Non-pigmented ciliary epithelial cell (primary cell): ENCODE measurements around the gene MROH9.

Source experiments
- DNase-seq: peaks from one replicate; pipeline ENCODE4 v3.0.0-alpha.2; 2010; ENCODE audit warnings: low read depth

The MROH9 gene

DNA sequence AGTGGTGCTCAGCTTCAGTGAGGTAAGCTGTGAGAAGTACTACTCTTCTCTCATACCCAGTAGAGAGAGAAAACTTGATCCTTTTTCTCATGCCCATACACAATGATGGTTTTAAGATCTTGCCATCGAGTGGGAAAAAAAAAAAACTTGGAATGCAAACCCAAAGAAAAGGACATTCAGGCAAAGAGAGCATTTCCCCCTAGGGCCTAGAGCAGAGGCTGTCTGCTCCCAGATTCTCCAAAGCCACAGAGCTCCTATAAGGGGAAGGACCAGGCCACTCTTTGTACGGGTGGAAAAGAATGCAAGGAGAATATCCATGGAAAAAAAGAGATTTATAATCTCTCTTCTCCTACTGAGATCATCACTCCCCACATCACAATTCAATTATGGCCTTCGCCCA, 34.9 kb downstream of the MROH9 start:
- no peak for DNase-seq

DNA sequence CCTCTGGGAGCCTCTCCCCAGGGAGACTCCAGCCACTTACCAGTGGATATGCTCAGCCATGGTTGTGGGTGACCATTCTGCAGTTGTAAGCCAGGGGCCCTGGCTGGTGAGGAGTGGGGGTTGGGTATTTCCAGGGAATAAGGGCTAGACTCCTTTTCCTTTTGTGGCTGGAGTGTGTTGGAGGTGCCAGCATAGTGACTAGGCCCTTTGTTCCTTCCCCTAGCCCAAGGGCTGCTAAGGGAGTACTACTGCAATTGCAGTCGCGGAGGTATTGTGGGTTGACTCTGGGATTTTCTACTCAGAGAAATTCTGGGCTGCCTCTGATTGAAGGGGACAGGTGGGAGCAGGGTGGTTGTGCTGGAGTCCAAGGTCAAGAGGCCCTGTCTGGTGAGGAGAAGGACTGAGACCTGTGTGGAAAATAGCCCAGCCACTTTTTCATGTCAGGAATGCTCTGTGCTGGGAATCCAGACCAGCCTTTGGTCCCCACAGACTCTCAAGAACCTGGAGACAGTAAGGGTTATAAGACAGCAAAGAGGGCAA, 43.1 kb downstream of the MROH9 start:
- no peak for DNase-seq

DNA sequence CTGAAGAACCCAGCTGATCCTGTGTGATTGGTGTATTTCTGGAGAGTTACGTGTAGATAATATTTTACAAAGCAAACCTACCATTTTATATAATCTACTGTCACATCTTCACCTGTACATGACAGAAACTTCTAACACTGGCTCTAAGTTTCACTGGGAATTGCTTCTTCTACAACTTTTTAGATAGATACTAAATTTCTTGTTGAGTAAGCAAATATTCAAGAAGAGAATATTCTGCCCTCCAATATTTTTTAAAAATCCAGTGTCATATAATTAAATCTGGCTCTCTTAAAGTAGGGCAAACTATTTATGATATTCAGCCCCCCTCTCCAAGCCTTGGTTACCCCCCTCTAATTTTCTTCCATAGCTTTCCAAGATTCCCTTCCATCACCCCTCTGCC, 50.1 kb downstream of the MROH9 start:
- no peak for DNase-seq

DNA sequence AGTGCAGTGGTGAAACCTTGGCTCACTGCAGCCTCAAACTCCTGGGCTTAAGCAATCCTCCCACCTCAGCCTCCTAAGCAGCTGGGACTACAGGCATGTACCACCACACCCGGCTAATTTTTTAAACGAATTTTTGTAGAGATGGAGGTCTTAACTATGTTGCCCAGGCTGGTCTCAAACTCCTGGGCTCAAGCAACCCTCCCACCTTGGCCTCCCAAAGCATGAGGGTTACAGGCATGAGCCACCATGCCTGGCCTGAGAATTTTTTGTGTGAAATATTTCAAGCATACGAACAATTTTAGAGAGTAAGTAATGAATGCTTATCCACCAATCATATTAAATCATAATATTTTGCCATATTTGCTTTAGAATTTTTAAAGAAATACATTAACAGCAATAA, 51.6 kb downstream of the MROH9 start:
- no peak for DNase-seq

DNA sequence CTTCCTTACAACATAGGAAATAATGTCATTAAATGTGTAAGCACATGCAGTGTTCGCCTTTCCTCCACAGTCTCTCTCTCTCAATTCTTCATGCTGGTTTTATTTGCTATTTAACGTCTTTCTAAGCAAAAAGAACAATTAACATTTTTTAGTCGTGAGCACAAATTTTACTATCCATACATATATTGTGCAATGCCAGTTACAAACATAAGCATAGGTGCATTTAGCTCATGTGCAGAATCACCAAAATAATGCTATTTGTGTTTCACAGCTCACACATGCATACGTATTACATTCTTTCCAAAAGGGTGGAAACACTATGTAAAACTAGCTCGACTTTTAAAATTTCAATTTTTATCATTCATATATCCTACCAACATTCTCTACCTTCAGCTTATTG, 52.1 kb downstream of the MROH9 start:
- DNase-seq: no peak

DNA sequence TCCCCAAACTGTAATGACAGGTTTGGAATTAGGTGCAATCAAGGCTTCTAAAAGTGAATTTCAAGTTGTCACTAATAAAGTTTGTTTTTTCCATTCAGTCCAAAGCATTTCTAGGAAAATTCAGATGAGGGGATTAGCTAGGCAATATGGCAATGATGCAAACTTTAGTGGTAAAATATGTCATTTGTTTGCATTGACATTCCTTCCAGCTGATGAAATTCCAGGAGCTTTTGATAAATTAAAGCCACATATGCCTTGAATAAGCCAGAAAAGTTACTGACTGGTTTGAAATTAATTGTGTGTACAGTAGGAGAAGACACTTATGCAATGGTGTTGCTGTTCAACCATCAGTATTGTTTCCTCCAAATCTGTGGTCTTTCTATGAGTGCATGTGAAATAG, 57.8 kb downstream of the MROH9 start:
- no peak for DNase-seq

DNA sequence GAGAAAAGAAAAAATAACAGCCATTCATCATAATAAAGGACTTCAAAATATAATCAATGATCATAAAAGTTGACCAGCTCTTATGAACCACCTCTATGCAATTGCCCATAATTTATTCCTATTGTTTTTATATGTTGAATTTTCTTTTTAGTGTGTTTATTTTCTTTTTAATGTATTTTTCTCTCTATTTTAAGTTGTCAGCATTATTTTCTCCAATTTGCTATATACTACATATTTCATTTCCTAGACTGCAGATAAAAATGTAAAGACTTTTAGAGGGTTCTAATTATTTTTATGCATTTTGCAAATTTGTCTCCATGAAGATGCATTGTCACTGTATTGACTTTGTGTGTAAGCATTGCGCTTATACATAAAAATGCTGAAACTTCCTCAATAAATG, 58.4 kb downstream of the MROH9 start:
- DNase-seq: no peak

DNA sequence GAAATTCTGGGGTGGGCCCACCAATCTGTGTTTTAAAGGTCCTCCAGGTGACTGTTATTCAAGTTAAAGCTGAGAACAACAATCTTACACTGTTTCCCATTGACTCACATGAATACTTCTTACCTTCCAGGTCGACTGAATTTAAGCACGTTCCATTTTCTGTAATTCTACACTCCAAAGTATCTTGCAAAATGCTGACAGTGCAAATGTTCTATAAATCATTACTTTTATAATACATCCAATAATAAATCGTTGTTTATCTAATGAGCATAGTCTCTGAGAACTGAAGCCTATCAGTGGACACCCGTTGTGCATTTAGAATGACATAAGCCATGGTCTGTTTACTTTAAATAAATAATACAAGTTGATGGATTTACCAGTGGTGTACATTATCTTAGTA, 79.5 kb downstream of the MROH9 start:
- no peak for DNase-seq

DNA sequence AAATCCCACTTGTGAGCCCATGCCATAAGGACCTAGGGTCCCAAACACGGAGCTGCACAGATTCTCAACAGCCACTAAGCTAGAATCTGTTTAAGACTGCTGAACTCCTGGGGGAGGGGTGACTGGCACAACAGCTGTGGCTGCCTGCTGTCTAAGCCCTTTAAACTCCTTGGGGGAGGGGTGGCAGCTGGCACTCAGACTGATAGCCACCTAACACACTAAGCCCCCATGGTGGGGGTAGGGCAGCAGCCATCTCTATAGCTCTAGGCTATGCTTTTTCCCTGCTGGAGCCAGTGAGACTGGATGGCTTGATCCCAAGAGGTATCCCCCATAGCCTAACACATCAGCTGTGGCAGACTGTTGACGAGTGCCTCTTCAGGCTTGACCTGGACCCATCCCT, 82.1 kb downstream of the MROH9 start:
- no peak for DNase-seq

DNA sequence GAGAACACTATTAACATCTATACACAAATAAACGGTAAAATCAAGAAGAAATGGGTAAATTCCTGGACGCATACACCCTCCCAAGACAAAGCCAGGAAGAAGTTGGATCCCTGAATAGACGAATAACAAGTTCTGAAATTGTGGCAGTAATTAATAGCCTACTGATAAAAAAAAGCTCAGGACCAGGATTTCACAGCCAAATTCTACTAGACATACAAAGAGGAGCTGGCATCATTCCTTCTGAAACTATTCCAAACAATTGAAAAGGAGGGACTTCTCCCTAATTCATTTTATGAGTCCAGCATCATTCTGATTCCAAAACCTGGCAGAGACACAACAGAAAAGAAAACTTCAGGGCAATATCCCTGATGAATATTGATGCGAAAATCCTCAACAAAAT, 84.6 kb downstream of the MROH9 start:
- DNase-seq: no peak

DNA sequence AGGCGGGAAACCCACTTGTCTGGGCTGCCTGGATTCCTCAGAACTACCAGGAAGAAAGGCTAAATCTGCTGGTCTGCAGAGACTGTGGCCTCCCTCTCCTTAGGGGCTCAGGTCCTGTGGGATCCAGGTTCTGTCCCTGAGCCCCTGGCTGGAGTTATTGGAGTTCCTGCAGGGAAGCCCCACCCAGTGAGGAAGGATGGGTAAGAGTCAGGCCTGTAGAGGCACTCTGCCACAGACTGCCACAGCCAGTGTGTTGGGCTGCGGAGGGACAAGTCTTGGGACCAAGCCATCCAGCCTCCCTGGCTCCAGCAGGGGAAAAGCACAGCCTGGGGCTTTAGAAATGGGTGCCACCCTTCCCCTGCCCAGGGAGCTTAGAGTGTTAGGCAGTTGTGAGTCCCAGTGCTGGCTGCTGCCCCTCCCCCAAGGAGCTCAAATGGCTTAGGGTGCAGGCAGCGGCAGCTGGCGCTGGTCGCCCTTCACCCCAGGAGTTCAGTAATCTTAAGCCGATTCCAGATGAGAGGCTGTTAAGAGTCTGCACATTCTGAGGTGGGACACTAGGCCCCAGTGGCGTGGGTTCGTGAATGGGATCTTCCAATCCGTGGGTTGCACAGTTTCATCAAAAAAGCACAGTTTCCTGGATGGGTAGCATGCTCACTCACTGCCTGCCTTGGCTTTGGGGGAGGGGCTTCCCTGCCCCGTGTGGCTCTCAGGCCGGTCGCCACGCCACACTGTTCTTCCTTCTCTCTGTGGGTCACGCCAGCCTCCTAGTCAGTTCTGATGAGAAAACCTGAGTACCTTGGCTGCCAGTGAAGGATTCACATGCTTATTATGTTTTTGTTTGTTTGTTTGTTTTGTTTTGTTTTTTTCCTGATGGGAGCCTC, 97.7 kb downstream of the MROH9 start:
- no peak for DNase-seq

DNA sequence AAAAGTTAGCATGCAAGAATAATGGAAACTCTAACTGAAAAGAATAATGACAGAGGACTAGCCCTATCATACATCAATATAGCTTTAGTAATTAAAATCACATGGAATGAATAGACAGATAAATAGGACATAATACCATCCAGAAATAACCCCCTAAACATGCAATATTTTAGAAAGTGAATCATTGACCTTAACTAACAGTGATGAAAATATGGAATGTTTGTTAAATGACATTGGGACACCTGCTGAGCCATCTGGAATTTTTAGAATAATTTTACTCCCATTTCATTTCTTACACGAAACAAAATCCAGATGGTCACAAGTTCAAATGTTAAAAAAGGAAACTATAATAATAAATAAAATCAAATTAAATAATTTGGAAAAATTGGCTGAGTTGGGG, 102.3 kb downstream of the MROH9 start:
- DNase-seq: no peak

DNA sequence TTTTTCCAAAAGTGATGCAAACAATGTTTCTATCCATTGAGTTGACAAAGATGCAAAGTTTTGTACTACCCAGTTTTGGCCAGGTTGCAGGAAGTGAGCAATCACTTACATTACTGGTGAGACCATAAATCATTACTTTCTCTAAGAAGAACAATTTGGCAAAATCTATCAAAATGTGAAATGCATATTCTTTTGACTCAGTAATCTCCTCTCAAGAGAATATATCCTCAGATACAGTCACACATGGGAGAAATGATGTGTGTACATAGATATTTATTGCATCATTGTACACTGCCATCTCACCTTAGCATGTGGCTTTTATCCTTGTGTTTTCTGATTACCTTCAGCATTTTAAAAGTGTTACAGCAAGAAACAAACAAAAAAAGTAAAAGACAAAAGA, 103.0 kb downstream of the MROH9 start:
- DNase-seq: no peak

DNA sequence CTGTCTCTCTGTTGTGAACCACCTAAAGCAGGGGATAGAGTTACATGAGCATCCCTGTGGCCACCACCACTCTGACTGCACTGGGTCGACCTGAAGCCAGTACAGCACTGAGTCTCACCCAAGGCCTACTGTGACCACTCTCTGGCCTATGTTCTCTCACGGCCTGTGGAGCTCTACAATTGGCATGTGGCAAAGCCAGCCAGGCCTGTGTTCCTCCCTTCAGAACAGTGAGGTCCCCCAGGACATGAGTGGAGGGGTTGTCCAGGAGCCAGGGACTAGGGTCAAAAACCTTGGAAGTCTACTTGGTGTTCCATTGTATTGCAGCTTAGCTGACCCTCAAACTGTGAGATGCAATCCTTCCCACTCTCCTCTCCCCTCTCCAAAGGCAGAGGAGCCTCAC, 112.7 kb downstream of the MROH9 start:
- DNase-seq: no peak

DNA sequence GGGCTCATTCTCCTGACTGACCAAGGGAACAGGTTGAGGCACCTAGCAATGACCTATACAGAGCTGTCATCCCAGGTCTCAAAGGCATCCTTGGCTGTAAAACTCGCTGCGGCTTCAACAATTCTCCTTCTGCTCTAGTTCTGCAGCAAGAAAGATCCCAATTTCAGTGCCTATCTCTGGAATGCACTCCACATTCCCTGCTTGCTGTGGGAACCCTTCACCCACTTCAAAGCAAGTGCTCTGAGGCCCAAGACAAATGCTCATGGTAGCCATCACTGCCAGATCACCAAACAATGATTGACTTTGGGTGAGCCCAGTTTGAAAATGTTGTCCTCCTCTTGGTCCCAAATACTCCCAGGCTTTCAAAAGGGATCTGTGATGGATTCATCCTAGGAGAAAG, 117.6 kb downstream of the MROH9 start:
- DNase-seq: no peak

DNA sequence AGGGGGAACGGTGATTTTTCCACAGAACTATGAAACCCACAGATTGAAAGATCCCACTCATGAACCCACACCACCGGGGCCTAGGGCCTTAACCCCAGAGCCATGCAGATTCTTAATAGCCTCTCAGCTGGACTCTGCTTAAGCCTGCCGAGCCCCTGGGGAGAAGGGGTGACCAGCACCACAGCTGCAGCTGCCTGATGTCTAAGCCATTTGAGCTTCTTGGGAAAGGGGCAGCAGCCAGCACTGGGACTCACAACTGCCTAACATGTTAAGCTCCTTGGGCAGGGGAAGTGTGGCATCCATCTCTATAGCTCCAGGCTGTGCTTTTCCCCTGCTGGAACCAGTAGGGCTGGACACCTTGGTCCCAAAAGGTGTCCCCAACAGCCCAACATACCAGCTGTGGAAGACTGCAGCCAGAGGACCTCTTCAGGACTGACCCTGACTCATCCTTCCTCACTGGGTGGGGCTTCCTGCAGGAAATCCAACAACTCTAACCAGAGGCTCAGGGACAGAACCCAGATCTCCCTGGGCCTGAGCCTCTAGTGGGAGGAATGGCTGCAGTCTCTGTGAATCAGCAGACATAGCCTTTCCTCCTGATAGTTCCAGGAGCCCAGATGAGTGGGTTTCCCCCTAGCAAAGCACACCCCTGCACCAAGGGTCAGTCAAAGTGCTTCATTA, 120.8 kb downstream of the MROH9 start:
- no peak for DNase-seq

DNA sequence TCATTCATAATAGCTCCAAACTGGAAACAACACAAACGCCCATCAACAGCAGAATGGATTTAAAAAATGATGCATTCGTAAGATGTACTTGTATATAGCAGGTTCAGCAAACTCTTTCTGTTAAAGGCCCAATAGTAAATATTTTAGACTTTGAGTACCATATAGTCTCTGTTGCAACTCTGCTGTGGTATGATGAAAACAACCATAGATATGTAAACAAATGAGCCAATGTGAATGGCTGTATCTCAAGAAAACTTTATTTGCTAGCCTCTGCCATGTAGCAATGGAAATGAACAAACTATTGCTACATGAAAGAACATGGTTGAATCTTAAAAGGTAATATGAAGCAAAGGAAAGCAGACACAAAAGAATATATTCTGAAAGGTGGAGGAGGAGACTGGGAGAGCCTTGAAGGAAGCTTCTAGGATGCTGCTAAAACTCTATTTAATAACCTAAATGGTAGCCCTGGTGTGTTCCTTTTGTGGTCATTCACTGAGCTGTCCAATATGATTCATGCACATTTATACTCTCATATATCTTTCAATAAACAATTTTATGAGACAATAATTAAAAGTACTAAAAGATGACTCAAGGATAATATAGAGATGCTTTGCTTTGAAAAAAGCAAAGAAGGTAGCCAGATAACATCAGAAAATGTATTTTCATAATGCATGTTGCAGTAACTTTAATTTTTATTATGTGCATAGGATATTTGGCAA, 126.2 kb downstream of the MROH9 start:
- no peak for DNase-seq

DNA sequence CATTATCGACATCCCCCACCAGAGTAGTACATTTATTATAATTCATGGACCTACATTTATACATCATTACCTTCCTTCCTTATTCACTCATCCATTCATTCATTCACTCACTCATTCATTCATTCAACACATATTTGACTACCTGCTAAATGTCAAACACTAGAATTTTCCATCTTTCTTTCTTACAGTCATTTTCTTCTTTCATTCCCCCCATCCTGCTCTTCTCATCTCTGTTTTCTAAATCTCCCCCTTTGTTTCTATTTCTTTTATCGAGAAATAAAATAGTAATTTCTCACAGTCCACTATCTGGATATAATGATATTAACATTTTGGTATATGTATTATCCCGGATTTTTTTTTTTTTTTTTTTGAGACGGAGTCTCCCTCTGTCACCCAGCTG, 127.6 kb downstream of the MROH9 start:
- DNase-seq: no peak

DNA sequence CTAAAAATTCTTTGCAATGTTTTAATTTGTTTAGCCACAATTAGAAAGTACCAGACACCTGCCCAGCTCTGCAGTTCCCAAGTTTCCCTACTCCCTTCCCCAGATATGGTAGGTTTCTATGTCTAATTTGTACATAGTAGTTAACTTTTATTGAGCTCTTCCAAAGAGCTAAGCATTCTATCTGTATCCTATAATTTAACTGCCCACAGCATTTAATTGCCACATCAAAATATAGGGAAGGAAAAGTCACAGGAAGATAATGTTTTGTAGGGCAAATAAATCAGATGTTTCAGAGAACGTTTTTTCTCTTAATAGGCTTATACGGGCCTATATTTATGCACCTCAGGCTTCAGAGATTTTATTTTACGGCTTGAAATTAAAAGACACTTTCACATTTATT, 139.7 kb downstream of the MROH9 start:
- no peak for DNase-seq

DNA sequence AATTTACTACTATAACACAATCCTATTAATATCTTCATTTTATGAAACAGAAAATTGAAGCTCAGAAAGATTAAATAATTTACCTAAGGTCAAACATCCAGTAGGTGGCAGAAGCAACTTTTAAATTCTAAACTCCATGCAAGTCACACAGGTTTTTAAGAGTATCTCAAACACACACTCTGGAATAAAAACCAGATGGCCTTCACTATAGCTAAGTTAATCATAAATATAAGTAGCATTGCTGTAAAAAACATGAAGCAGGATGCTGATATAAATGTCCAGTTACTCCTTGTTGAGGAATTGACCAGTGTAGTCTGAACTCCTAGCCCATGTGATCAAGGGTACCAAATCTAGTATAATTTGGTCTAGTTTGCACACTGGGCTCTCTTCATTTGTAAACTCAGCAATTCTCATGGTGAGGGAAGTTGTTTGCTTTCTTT, 146.0 kb downstream of the MROH9 start:
- DNase-seq: peak; percentile 18

DNA sequence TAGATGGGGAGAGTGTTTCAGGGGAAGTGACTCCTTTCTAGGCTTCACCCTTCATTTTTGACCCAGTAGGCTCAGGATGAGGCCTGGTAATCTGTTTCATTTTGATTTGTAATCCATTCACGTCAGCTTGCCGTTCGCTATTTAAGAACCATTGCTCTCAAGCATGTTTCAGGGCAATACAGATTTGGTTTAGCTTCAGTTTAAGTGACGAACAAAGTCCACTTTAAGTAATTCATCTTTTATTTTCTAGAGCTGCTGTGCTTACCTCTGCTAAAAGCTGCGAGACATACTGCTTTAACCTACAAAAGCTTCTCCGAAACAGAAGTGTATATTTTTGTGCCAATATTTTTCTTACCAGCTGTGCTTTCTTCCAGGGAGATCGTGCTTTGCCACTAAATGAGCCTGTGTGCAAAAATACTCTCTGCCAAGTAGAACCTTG, 146.4 kb downstream of the MROH9 start:
- no peak for DNase-seq

DNA sequence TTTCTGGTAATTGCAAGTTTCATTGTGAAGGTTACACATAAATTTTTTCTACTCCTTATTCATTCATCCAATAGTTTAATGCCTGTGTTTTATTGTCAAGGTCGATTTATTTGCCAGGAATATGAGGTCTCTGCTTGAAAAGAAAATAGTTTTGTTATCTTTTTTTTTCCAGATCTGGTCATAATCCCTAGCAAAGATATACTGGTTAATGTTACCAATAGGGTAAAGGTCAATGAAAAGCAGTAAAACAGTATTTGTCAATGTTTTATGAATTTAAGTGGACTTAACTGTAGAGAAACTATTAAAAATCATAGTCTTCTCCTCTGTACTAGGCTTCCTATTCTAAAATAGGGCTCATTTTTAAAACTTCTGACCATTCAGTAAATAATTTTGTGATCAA, 147.3 kb downstream of the MROH9 start:
- no peak for DNase-seq

DNA sequence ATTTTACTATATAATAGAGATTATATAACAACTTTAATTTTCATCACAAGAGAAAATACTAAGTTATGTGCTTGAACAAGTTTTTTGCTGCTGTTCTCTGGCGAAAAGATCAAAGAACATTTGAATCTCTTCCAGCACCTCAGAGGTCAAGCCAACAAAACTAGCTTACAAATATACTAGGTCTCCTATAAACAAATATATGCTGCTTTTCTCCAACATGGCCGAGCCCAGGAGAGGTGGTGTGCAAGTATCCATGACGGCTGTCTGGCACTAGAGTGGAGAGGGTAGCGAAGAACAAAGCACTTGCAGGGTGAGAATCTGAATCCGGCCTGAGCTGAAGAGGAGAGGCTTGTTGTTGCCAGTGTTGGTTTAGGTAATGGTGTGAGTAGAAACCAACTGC, 147.9 kb downstream of the MROH9 start:
- no peak for DNase-seq
